H9 (cell line): ENCODE results near the gene ASGR1. TPM values are rescaled to one million over a fixed set of nuclear protein-coding genes. Genes with fewer than 3 reads are reported as not detected.
"Not testable (repeated sequence)": the region's sequence is repeated elsewhere in the genome, so short reads cannot be mapped to it uniquely, and the experiment has no call there.

Experiments used
- DNase-seq: peaks from one replicate; pipeline ENCODE4 v3.0.0-alpha.2; 2017
- H2AFZ ChIP-seq: one replicate; pipeline ENCODE4 v1.6.1; 2013; ENCODE audit warnings: mild to moderate bottlenecking, low read length, control low read depth, moderate library complexity
- H2AK5ac ChIP-seq: 2 replicates; pipeline ENCODE4 v1.6.1; 2013; ENCODE audit warnings: low read length, control low read depth, mixed read lengths; ENCODE audit not compliant: insufficient read length
- H2BK120ac ChIP-seq: one replicate; pipeline ENCODE4 v1.6.1; 2013; ENCODE audit warnings: low read depth, mild to moderate bottlenecking, low read length, control low read depth, inconsistent platforms; ENCODE audit not compliant: poor library complexity, severe bottlenecking
- H2BK12ac ChIP-seq: 2 replicates; pipeline ENCODE4 v1.6.1; 2013; ENCODE audit warnings: low read length, control low read depth, mixed read lengths, low read depth; ENCODE audit not compliant: insufficient read length
- H2BK15ac ChIP-seq: 2 replicates; pipeline ENCODE4 v1.6.1; 2013; ENCODE audit warnings: low read depth, low read length, control low read depth
- H2BK20ac ChIP-seq: one replicate; pipeline ENCODE4 v1.6.1; 2013; ENCODE audit warnings: low read depth, mild to moderate bottlenecking, low read length, control low read depth, inconsistent platforms; ENCODE audit not compliant: poor library complexity, severe bottlenecking
- H2BK5ac ChIP-seq: 2 replicates; pipeline ENCODE4 v1.6.1; 2013; ENCODE audit warnings: low read length, control low read depth, mixed read lengths; ENCODE audit not compliant: insufficient read length
- H3K14ac ChIP-seq: 2 replicates; pipeline ENCODE4 v1.6.1; 2013; ENCODE audit warnings: low read length, control low read depth; ENCODE audit not compliant: insufficient read depth
- H3K18ac ChIP-seq: 2 replicates; pipeline ENCODE4 v1.6.1; 2013; ENCODE audit warnings: low read depth, mild to moderate bottlenecking, mixed read lengths, low read length, control low read depth; ENCODE audit not compliant: insufficient read length
- H3K23ac ChIP-seq: 2 replicates; pipeline ENCODE4 v1.6.1; 2013; ENCODE audit warnings: low read length, control low read depth, mixed read lengths, low read depth; ENCODE audit not compliant: insufficient read length
- H3K23me2 ChIP-seq: 2 replicates; pipeline ENCODE4 v1.6.1; 2013; ENCODE audit warnings: low read depth, mild to moderate bottlenecking, mixed read lengths, low read length, control low read depth; ENCODE audit not compliant: insufficient read length, poor library complexity, severe bottlenecking
- H3K27ac ChIP-seq: 2 replicates; pipeline ENCODE4 v1.5.1; 2013; ENCODE audit warnings: low read length, control low read depth, mixed read lengths, low read depth; ENCODE audit not compliant: insufficient read length
- H3K27me3 ChIP-seq: 2 replicates; pipeline ENCODE4 v1.6.1; 2013; ENCODE audit warnings: low read length, control low read depth, inconsistent platforms; ENCODE audit not compliant: insufficient read depth
- H3K4ac ChIP-seq: 2 replicates; pipeline ENCODE4 v1.6.1; 2013; ENCODE audit warnings: low read depth, mild to moderate bottlenecking, control low read depth, inconsistent platforms, low read length, moderate library complexity
- H3K4me1 ChIP-seq: 2 replicates; pipeline ENCODE4 v1.6.1; 2013; ENCODE audit warnings: low read length, control low read depth, inconsistent platforms; ENCODE audit not compliant: insufficient read depth
- H3K4me2 ChIP-seq: 2 replicates; pipeline ENCODE4 v1.6.1; 2013; ENCODE audit warnings: low read length, control low read depth, mixed read lengths; ENCODE audit not compliant: insufficient read length, insufficient read depth
- H3K56ac ChIP-seq: 2 replicates; pipeline ENCODE4 v1.6.1; 2013; ENCODE audit warnings: low read depth, mild to moderate bottlenecking, mixed read lengths, low read length, control low read depth; ENCODE audit not compliant: insufficient read length
- H3K79me1 ChIP-seq: 2 replicates; pipeline ENCODE4 v1.6.1; 2013; ENCODE audit warnings: low read depth, mild to moderate bottlenecking, moderate library complexity, low read length, control low read depth, inconsistent platforms; ENCODE audit not compliant: insufficient read depth, poor library complexity, severe bottlenecking
- H3K79me2 ChIP-seq: 2 replicates; pipeline ENCODE4 v1.6.1; 2013; ENCODE audit warnings: low read length, control low read depth, inconsistent platforms; ENCODE audit not compliant: insufficient read depth
- H3K9ac ChIP-seq: 2 replicates; pipeline ENCODE4 v1.6.1; 2013; ENCODE audit warnings: low read length, control low read depth, mixed read lengths; ENCODE audit not compliant: insufficient read length; ENCODE audit errors: extremely low read depth
- H3K9me3 ChIP-seq: one replicate; pipeline ENCODE4 v1.6.1; 2013; ENCODE audit warnings: low read depth, low read length, inconsistent platforms; ENCODE audit not compliant: control insufficient read depth
- H3T11ph ChIP-seq: one replicate; pipeline ENCODE4 v1.6.1; 2013; ENCODE audit warnings: mild to moderate bottlenecking, low read length, control low read depth, inconsistent platforms
- H4K20me1 ChIP-seq: one replicate; pipeline ENCODE4 v1.6.1; 2013; ENCODE audit not compliant: control insufficient read depth, insufficient read length, insufficient read depth
- H4K5ac ChIP-seq: 2 replicates; pipeline ENCODE4 v1.6.1; 2013; ENCODE audit warnings: low read depth, mild to moderate bottlenecking, mixed read lengths, low read length, control low read depth; ENCODE audit not compliant: insufficient read length
- H4K8ac ChIP-seq: replicated peaks from 2 replicates; pipeline ENCODE4 v1.6.1; 2013; ENCODE audit warnings: low read length, control low read depth, mixed read lengths, low read depth; ENCODE audit not compliant: insufficient read length
- H4K91ac ChIP-seq: 2 replicates; pipeline ENCODE4 v1.6.1; 2013; ENCODE audit warnings: low read depth, mild to moderate bottlenecking, moderate library complexity, mixed read lengths, low read length, control low read depth; ENCODE audit not compliant: insufficient read length
- H3K27ac Mint-ChIP-seq, 3 experiments: 2 replicates in 2 of 3; 3 replicates in 1 of 3; pipeline ENCODE4 v1.8.0; 2020 to 2021; ENCODE audit warnings: mixed read lengths in 3 of 3, mild to moderate bottlenecking in 1 of 3, moderate library complexity in 1 of 3
- H3K27me3 Mint-ChIP-seq: 2 replicates; pipeline ENCODE4 v1.8.0; 2021; ENCODE audit warnings: low read depth, mild to moderate bottlenecking, moderate library complexity, mixed read lengths
- H3K36me3 Mint-ChIP-seq, 3 experiments: 2 replicates in 2 of 3; 3 replicates in 1 of 3; pipeline ENCODE4 v1.8.0; 2020 to 2021; ENCODE audit warnings: low read depth in 3 of 3, mixed read lengths in 3 of 3; ENCODE audit not compliant: insufficient read depth in 1 of 3
- H3K4me1 Mint-ChIP-seq, 2 experiments: 2 replicates each; pipeline ENCODE4 v1.8.0; 2020; ENCODE audit warnings: mixed read lengths in 2 of 2
- H3K4me3 Mint-ChIP-seq, 2 experiments: 2 replicates in 1 of 2; 3 replicates in 1 of 2; pipeline ENCODE4 v1.8.0; 2020 to 2021; ENCODE audit warnings: mild to moderate bottlenecking in 2 of 2, mixed read lengths in 2 of 2, moderate library complexity in 1 of 2
- H3K9me3 Mint-ChIP-seq, 2 experiments: 2 replicates in 1 of 2; 3 replicates in 1 of 2; pipeline ENCODE4 v1.8.0; 2020; ENCODE audit warnings: mild to moderate bottlenecking in 2 of 2, mixed read lengths in 2 of 2, moderate library complexity in 1 of 2
- WGBS: extraction: QIAGEN DNeasy Blood & Tissue Kit; methylation state at CpG from one replicate; pipeline ENCODE4 v1.1.7; 2013; ENCODE audit warnings: missing lambda C conversion rate, low lambda C conversion rate, mixed read lengths; ENCODE audit not compliant: insufficient read length; ENCODE audit errors: extremely low coverage; 5-methylcytosine and 5-hydroxymethylcytosine counted together
- total RNA-seq: library from RNA; stranded (reverse); gene quantifications from 2 replicates; pipeline ENCODE4 v1.2.1, GENCODE V29; 2021
- TF ChIP-seq, protein P1 (sequence below): fragments of 200-600 bp; sonication (generic); conservative IDR thresholded peaks from 3 replicates; pipeline ENCODE4 v1.8.0; 2021; ENCODE audit warnings: antibody characterized with exemption, mild to moderate bottlenecking

The ASGR1 gene
- total RNA-seq, 1 experiment from 2014 or later: 5.9 TPM

DNA sequence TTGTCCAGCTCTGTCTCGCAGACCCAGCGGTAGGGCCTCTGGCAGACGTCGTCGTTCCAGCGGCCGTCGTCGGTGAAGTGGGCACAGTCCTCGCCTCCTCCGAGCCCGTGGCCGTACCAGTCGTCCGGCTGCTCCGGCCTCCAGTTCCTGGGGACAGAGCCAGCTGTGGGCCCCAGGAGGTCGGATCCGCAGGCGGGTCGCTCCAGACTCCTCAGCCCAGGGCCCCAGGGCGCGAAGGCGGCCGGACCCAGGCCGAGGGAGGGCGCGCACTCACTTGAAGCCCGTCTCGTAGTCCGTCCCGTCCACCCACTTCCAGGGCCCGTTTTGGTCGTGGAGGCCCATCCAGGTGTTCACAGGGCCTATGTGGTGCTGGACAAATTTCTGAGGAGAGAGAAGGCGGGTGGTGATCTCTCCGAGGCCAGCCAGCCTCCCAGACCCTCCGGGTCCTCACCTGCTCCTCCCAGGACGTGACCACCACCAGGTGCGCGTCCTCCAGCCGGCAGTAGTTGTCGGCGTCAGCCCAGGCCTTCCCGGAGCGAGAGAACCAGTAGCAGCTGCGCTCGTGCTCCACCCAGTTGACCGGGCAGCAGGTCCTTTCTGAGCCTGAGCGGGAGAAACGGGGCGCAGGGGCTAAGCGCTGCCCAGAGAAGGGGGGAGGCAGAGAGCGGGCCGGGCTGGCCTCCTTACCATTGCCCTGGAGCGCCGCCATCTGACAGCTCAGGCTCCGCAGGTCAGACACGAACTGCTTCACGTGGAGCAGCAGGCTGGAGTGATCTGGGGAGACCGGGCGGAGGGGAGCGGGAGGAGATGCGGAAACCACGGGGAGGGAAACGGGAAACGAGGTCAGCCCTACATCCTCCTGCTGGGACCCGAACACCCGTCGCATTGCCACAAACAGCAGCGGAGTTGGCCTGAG, 5.2 kb downstream of the ASGR1 start:
- Histone ChIP-seq H2BK12ac (no peak overlapping the region), H4K8ac (no peak overlapping the region), H2BK20ac (no peak overlapping the region), H3K9ac (no peak overlapping the region), H4K91ac (no peak overlapping the region), H3K4me2 (peak overlapping the region; percentile 39), H3K18ac (peak overlapping the region; percentile 4), H2BK15ac (no peak overlapping the region), H4K5ac (no peak overlapping the region), H3K4me1 (no peaks in the 10 kb centered on the region; the same call in 1 of the 2 replicates), H3K9me3 (no peaks in the 10 kb centered on the region), H3K23me2 (peaks cover 16% of the 10 kb centered on the region), H2AFZ (no peak overlapping the region), H2BK5ac (no peak overlapping the region), H3K79me1 (no peaks in the 10 kb centered on the region), H3K23ac (no peak overlapping the region), H4K20me1 (no peaks in the 10 kb centered on the region), H3T11ph (no peak overlapping the region), H2AK5ac (no peak overlapping the region), H3K14ac (0 out of 2 replicates have a peak overlapping the region, but pooled peaks have one; percentile 2), H3K27ac (no peak overlapping the region), H2BK120ac (no peak overlapping the region), H3K27me3 (peaks cover 5% of the 10 kb centered on the region; the same call in 1 of the 2 replicates), H3K79me2 (no peaks in the 10 kb centered on the region), H3K4ac (no peak overlapping the region), H3K56ac (no peak overlapping the region)
- peaks cover 26% of the 10 kb centered on the region for H3K27me3 Mint-ChIP-seq
- TF ChIP-seq, protein P1, sequence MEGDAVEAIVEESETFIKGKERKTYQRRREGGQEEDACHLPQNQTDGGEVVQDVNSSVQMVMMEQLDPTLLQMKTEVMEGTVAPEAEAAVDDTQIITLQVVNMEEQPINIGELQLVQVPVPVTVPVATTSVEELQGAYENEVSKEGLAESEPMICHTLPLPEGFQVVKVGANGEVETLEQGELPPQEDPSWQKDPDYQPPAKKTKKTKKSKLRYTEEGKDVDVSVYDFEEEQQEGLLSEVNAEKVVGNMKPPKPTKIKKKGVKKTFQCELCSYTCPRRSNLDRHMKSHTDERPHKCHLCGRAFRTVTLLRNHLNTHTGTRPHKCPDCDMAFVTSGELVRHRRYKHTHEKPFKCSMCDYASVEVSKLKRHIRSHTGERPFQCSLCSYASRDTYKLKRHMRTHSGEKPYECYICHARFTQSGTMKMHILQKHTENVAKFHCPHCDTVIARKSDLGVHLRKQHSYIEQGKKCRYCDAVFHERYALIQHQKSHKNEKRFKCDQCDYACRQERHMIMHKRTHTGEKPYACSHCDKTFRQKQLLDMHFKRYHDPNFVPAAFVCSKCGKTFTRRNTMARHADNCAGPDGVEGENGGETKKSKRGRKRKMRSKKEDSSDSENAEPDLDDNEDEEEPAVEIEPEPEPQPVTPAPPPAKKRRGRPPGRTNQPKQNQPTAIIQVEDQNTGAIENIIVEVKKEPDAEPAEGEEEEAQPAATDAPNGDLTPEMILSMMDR: peak; percentile 57
- no CpG with 5 or more reads among the region's 69 CpGs for WGBS
- H3K9me3 Mint-ChIP-seq: peaks cover 4 to 8% of the 10 kb centered on the region in 2 experiments; a peak in 4 of 5 replicates
- peak; percentile 96 for DNase-seq
- peaks cover 0 to 5% (median 0%) of the 10 kb centered on the region in 3 experiments; a peak in 3 of 7 replicates for H3K36me3 Mint-ChIP-seq
- peaks cover 5 to 10% of the 10 kb centered on the region in 2 experiments; a peak in 3 of 4 replicates for H3K4me1 Mint-ChIP-seq
- H3K4me3 Mint-ChIP-seq: no peak overlapping the region; a peak in 1 of 5 replicates
- H3K27ac Mint-ChIP-seq: no peak overlapping the region

DNA sequence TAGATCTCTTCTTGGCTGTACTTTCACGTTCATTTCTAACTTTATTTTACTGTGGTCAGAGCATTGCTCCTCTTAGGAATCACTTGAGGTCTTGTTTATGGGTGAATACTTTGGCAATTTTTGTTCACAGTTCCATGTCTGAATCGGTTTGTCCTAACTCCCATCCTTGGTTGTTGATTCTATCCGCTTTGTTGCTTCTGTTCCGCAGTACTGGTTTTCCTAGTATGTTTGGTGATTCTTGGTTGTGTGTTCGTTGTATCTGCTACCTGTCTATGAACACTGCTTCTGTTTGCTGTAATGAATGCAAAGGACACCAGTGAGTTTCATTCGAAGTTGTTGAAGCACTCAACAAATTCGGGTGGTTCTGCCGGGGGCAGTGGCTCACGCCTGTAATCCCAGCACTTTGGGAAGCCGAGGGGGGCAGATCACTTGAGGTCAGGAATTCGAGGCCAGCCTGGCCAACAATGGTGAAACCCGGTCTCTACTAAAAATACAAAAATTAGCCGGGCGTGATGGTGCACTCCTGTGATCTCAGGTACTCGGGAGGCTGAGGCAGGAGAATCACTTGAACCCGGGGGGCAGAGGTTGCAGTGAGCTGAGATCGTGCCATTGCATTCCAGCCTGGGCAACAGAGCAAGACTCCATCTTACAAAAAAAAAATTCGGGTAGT, 6.5 kb downstream of the ASGR1 start:
- not testable (repeated sequence) for H3K79me2 ChIP-seq, H3K4ac ChIP-seq, H3K27ac Mint-ChIP-seq, DNase-seq, H3K18ac ChIP-seq, H3K4me2 ChIP-seq, H3K27ac ChIP-seq, H3K9ac ChIP-seq, H4K20me1 ChIP-seq, H2BK20ac ChIP-seq, H2BK5ac ChIP-seq, H3K36me3 Mint-ChIP-seq, H3K27me3 ChIP-seq, H3K56ac ChIP-seq, H3K4me1 ChIP-seq, H3K9me3 ChIP-seq, H3K4me1 Mint-ChIP-seq, H2AFZ ChIP-seq, H3K4me3 Mint-ChIP-seq, H2BK15ac ChIP-seq, H2BK120ac ChIP-seq, H3K14ac ChIP-seq, H2AK5ac ChIP-seq, H2BK12ac ChIP-seq, H4K91ac ChIP-seq, H4K8ac ChIP-seq, H3K23ac ChIP-seq, H4K5ac ChIP-seq, H3K79me1 ChIP-seq, H3T11ph ChIP-seq
- H3K9me3 Mint-ChIP-seq: peaks cover 4 to 13% of the 10 kb centered on the region in 2 experiments; a peak in 4 of 5 replicates
- H3K27me3 Mint-ChIP-seq: peaks cover 14% of the 10 kb centered on the region
- WGBS: no CpG with 5 or more reads among the region's 18 CpGs
- peaks cover 10% of the 10 kb centered on the region for H3K23me2 ChIP-seq
